MM.1S (cell line): ENCODE results near the gene HAO2.
"Not testable (repeated sequence)": the region's sequence is repeated elsewhere in the genome, so short reads cannot be mapped to it uniquely, and the experiment has no call there.

Experiments used
- DNase-seq: peaks from one replicate; pipeline ENCODE4 v3.0.0-alpha.2; 2015
- H2AFZ ChIP-seq: fragments of 300-600 bp; sonication (generic); 2 replicates; pipeline ENCODE4 v1.6.0; 2016; ENCODE audit warnings: antibody characterized with exemption, low read length
- H3F3A ChIP-seq: fragments of 300-600 bp; sonication (generic); 2 replicates; pipeline ENCODE4 v1.6.1; 2016; ENCODE audit warnings: mild to moderate bottlenecking, antibody characterized with exemption, low read length, moderate library complexity, mixed read lengths; ENCODE audit not compliant: insufficient read depth
- H3K27ac ChIP-seq: fragments of 300-600 bp; sonication (generic); 2 replicates; pipeline ENCODE4 v1.5.1; 2016; ENCODE audit warnings: mild to moderate bottlenecking, low read length
- H3K27me3 ChIP-seq: fragments of 300-600 bp; sonication (generic); replicated peaks from 2 replicates; pipeline ENCODE4 v1.6.0; 2016; ENCODE audit warnings: low read length; ENCODE audit not compliant: insufficient read depth
- H3K36me3 ChIP-seq: fragments of 300-600 bp; sonication (generic); replicated peaks from 2 replicates; pipeline ENCODE4 v1.6.1; 2016; ENCODE audit warnings: mild to moderate bottlenecking, low read length, mixed read lengths; ENCODE audit not compliant: insufficient read depth
- H3K4me1 ChIP-seq: fragments of 300-600 bp; sonication (generic); 2 replicates; pipeline ENCODE4 v1.6.1; 2016; ENCODE audit warnings: low read length, mixed read lengths
- H3K4me2 ChIP-seq: fragments of 300-600 bp; sonication (generic); 2 replicates; pipeline ENCODE4 v1.6.0; 2016; ENCODE audit warnings: low read depth, low read length
- H3K4me3 ChIP-seq: fragments of 300-600 bp; sonication (generic); 2 replicates; pipeline ENCODE4 v1.5.1; 2016; ENCODE audit warnings: low read length, mixed read lengths
- H3K79me2 ChIP-seq: fragments of 300-600 bp; sonication (generic); 2 replicates; pipeline ENCODE4 v1.6.1; 2016; ENCODE audit warnings: mixed run types, low read length, mixed read lengths
- H3K9ac ChIP-seq: fragments of 300-600 bp; sonication (generic); 2 replicates; pipeline ENCODE4 v1.6.1; 2016; ENCODE audit warnings: low read length, mixed read lengths
- H3K9me2 ChIP-seq: fragments of 300-600 bp; sonication (generic); replicated peaks from 2 replicates; pipeline ENCODE4 v1.6.1; 2016; ENCODE audit warnings: mild to moderate bottlenecking, low read length, mixed read lengths; ENCODE audit not compliant: insufficient read depth
- H3K9me3 ChIP-seq: fragments of 300-600 bp; sonication (generic); replicated peaks from 2 replicates; pipeline ENCODE4 v1.6.1; 2016; ENCODE audit warnings: mild to moderate bottlenecking, low read length, mixed read lengths; ENCODE audit not compliant: insufficient read depth
- H4K20me1 ChIP-seq: fragments of 300-600 bp; sonication (generic); 2 replicates; pipeline ENCODE4 v1.6.1; 2016; ENCODE audit warnings: mild to moderate bottlenecking, low read length, moderate library complexity, mixed read lengths; ENCODE audit not compliant: insufficient read depth
- CTCF ChIP-seq: fragments of 300-600 bp; sonication (generic); IDR thresholded peaks from 2 replicates; pipeline ENCODE4 v1.5.1; 2016; ENCODE audit warnings: antibody characterized with exemption, low read length, mixed read lengths
- EZH2 ChIP-seq: fragments of 300-600 bp; sonication (generic); optimal IDR thresholded peaks from 2 replicates; pipeline ENCODE3; 2017; ENCODE audit warnings: low read depth, mild to moderate bottlenecking, antibody characterized with exemption, low read length, mixed read lengths
- EZH2phosphoT487 ChIP-seq: fragments of 300-600 bp; sonication (generic); IDR thresholded peaks from 2 replicates; pipeline ENCODE4 v1.6.1; 2018; ENCODE audit warnings: antibody characterized with exemption, low read length

The HAO2 gene

GRCh38 chr1:119347858-119348257 lies 20.7 kb upstream of the HAO2 start:
- H3K9me3 ChIP-seq = no peaks in the 10 kb centered on the region
- no peaks in the 10 kb centered on the region for H3K9me2 ChIP-seq
- TF ChIP-seq EZH2phosphoT487 (no peak), CTCF (no peak), EZH2 (no peak)
- H3K79me2 ChIP-seq = no peaks in the 10 kb centered on the region
- no peak overlapping the region for H3K9ac ChIP-seq
- no peaks in the 10 kb centered on the region for H3F3A ChIP-seq
- no peaks in the 10 kb centered on the region for H3K36me3 ChIP-seq
- H4K20me1 ChIP-seq = no peaks in the 10 kb centered on the region
- H2AFZ ChIP-seq = no peak overlapping the region
- no peaks in the 10 kb centered on the region for H3K4me1 ChIP-seq
- H3K27me3 ChIP-seq = no peaks in the 10 kb centered on the region
- no peak overlapping the region for H3K4me2 ChIP-seq
- H3K4me3 ChIP-seq = no peak overlapping the region
- no peak overlapping the region for H3K27ac ChIP-seq
- DNase-seq = peak; percentile 18

GRCh38 chr1:119348941-119349340 lies 19.6 kb upstream of the HAO2 start:
- no peak for DNase-seq
- no peak overlapping the region for H3K4me2 ChIP-seq
- no peak for TF ChIP-seq CTCF
- no peak for TF ChIP-seq EZH2
- no peak for TF ChIP-seq EZH2phosphoT487
- H3K79me2 ChIP-seq = no peaks in the 10 kb centered on the region
- no peaks in the 10 kb centered on the region for H4K20me1 ChIP-seq
- H3K9me3 ChIP-seq = no peaks in the 10 kb centered on the region
- H3F3A ChIP-seq = no peaks in the 10 kb centered on the region
- H3K36me3 ChIP-seq = no peaks in the 10 kb centered on the region
- H3K9ac ChIP-seq = no peak overlapping the region
- H2AFZ ChIP-seq = no peak overlapping the region
- 0 out of 2 replicates have a peak, but pooled peaks cover under 1% of the 10 kb centered on the region for H3K4me1 ChIP-seq
- no peak overlapping the region for H3K27ac ChIP-seq
- H3K4me3 ChIP-seq = no peak overlapping the region
- no peaks in the 10 kb centered on the region for H3K9me2 ChIP-seq
- H3K27me3 ChIP-seq = no peaks in the 10 kb centered on the region

- not testable (repeated sequence) for H3K27ac ChIP-seq, H3K9me3 ChIP-seq, H3K4me3 ChIP-seq, H3K4me1 ChIP-seq, H3K9me2 ChIP-seq, H3K79me2 ChIP-seq, H3K27me3 ChIP-seq, H3K4me2 ChIP-seq, H4K20me1 ChIP-seq, DNase-seq, H3F3A ChIP-seq, H2AFZ ChIP-seq, H3K36me3 ChIP-seq, H3K9ac ChIP-seq
Observed at GRCh38 chr1:119350866-119351265, 17.7 kb upstream of the HAO2 start.

GRCh38 chr1:119351997-119352396 lies 16.6 kb upstream of the HAO2 start:
- no peak for DNase-seq
- Histone ChIP-seq H3K4me1 (0 out of 2 replicates have a peak, but pooled peaks cover 5% of the 10 kb centered on the region), H3K9me3 (no peaks in the 10 kb centered on the region), H3K27me3 (no peaks in the 10 kb centered on the region), H4K20me1 (no peaks in the 10 kb centered on the region), H3F3A (no peaks in the 10 kb centered on the region), H2AFZ (no peak overlapping the region), H3K4me2 (no peak overlapping the region), H3K79me2 (no peaks in the 10 kb centered on the region), H3K9ac (no peak overlapping the region), H3K9me2 (no peaks in the 10 kb centered on the region), H3K27ac (no peak overlapping the region), H3K4me3 (no peak overlapping the region), H3K36me3 (no peaks in the 10 kb centered on the region)
- no peak for TF ChIP-seq EZH2
